Type B pancreatic cell (in vitro differentiated cells): ENCODE measurements around the gene CDK9. TPM values are rescaled to one million over a fixed set of nuclear protein-coding genes. Genes with fewer than 3 reads are reported as not detected.
A peak's percentile ranks its signal among the peaks of the same experiment; 100 is the strongest.
"Not testable (repeated sequence)": the region's sequence is repeated elsewhere in the genome, so short reads cannot be mapped to it uniquely, and the experiment has no call there.

ENCODE experiments used
- DNase-seq: peaks from one replicate; pipeline ENCODE4 v3.0.0; 2021; ENCODE audit warnings: mixed read lengths; ENCODE audit not compliant: unreplicated experiment; ENCODE audit errors: extremely low spot score
- H3K27ac Mint-ChIP-seq: 2 replicates; pipeline ENCODE4 v1.8.0; 2021; ENCODE audit warnings: mild to moderate bottlenecking, mixed read lengths
- H3K27me3 Mint-ChIP-seq: 2 replicates; pipeline ENCODE4 v1.8.0; 2021; ENCODE audit warnings: mixed read lengths
- H3K36me3 Mint-ChIP-seq: 2 replicates; pipeline ENCODE4 v1.8.0; 2021; ENCODE audit warnings: mixed read lengths
- H3K4me1 Mint-ChIP-seq: one replicate; pipeline ENCODE4 v1.8.0; 2021; ENCODE audit warnings: mixed read lengths; ENCODE audit not compliant: unreplicated experiment
- H3K4me3 Mint-ChIP-seq: 2 replicates; pipeline ENCODE4 v1.8.0; 2021; ENCODE audit warnings: mild to moderate bottlenecking, mixed read lengths
- H3K9me3 Mint-ChIP-seq: 2 replicates; pipeline ENCODE4 v1.8.0; 2021; ENCODE audit warnings: mixed read lengths
- CTCF ChIP-seq: fragments of 200-600 bp; sonication (generic); conservative IDR thresholded peaks from 2 replicates; pipeline ENCODE4 v1.5.0; 2021; ENCODE audit warnings: antibody characterized with exemption, mild to moderate bottlenecking
- total RNA-seq: library from RNA; stranded (reverse); gene quantifications from 2 replicates; pipeline ENCODE4 v1.2.1, GENCODE V29; 2021; ENCODE audit warnings: low replicate concordance

CDK9 gene
- total RNA-seq, 1 donor from 2014 or later = 77.3 TPM

- peaks cover 52% of the 10 kb centered on the region for H3K27me3 Mint-ChIP-seq
- DNase-seq = no peak
- H3K36me3 Mint-ChIP-seq = no peaks in the 10 kb centered on the region
- H3K4me1 Mint-ChIP-seq = peaks cover 3% of the 10 kb centered on the region
- H3K9me3 Mint-ChIP-seq = no peaks in the 10 kb centered on the region
- H3K27ac Mint-ChIP-seq = no peak overlapping the region
- H3K4me3 Mint-ChIP-seq = no peak overlapping the region
- TF ChIP-seq CTCF = no peak
Measured at GRCh38 chr9:127753622-127754021, 32.2 kb upstream of the CDK9 start.

DNA sequence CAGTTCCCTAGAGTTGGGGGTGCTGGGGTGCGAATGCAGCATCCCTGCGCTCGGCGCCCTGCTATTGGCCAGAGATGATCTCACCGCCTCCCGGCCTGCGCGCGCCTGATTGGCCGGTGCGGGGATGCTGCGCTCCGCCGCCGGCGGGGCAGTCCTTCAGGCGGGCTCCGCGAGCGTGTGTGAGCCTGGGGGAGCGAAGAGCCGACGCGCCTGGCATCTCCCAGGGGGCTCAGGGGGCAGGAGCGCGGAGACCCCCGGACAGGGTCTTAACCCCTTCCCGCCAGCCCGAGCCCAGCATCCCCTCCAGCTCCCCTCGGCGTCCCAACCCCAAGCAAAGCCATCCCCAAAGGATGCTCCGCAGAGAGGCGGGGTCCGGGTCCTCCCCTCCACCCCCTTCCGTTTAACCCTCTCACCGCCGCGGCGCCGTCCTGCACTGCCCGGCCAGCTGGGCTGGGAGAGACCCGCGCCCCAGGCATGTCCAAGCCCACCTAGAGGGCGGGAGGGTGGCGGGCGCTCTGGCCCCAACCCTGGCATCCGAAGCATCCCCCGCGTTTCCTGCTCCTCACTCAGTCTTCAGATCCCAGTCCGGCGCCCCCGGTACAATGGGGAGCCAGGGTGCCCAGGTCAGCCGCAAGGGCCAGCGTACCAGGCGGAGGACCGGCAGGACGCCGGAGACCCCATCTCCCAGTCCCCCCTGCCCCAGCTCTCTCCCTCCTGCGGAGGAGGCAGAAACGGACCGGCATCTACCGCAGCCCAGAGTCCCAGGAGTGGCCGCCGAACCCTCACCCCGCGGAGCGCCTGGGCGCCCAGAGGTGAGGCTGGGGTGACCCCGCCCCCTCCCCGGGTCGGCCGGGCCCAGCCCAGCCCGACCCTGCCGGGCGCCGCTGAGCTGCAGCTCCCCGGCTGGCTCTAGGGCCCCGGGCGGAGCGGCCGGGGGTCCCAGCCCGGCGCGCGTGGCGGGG, 31.5 kb upstream of the CDK9 start:
- Mint-ChIP-seq H3K27me3 (peaks cover 55% of the 10 kb centered on the region), H3K27ac (no peak overlapping the region), H3K4me1 (peaks cover 5% of the 10 kb centered on the region), H3K36me3 (no peaks in the 10 kb centered on the region), H3K4me3 (peak overlapping the region; percentile 47), H3K9me3 (no peaks in the 10 kb centered on the region)
- TF ChIP-seq CTCF = no peak
- DNase-seq = no peak

DNA sequence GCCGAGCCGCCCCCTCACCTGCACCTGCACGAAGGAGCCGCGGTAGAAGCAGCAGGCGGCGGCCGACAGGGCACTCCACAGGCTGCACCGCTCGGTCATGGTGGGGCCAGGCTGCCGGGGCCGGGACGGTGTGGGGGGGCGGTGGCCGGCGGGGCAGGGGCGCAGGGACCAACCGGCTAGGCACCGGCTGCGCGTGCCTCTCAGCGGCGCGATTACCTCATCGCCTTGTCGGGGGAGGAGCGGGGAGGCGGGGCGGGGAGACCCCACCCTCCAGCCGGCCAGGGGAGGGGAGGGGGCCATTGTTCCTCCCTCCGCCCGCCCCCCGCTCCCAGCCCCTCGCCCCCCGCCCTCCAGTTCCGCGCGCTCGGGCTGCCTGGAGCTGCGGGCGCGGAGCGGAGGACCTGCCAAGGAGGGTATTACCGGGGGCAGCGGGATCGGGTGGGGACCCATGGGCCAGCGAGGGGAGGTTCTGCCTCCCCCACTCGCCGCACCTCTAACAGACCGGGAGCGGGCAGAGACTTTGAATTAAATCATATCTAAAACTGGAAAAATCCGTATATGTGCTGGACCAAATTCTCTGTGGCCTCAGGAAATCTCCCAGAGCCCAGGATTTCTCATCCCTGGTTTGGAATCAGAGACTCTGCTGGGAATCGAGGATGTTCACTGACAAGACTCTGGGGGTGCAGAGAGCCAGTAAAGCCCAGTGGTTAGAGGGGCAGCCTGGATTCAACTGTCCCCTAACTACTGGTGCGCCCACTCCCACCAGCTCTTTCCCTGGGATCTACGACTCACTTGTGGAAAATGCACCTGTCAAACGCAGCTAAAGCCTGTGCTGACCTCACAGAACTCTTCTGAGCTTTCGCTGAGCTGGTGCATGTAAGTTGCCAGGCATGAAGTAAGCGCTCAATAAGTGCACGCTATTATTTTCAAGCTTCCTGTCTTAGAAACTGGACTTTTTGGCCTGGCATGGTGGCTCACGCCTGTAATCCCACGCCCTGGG, 30.5 kb upstream of the CDK9 start:
- no peak for TF ChIP-seq CTCF
- Mint-ChIP-seq H3K27ac (no peak overlapping the region), H3K9me3 (no peaks in the 10 kb centered on the region), H3K4me3 (peak overlapping the region; percentile 64), H3K4me1 (peaks cover 5% of the 10 kb centered on the region), H3K27me3 (peaks cover 54% of the 10 kb centered on the region), H3K36me3 (no peaks in the 10 kb centered on the region)
- DNase-seq = no peak

GRCh38 chr9:127756233-127756632, 29.6 kb upstream of the CDK9 start:
- Mint-ChIP-seq H3K27ac (no peak overlapping the region), H3K9me3 (no peaks in the 10 kb centered on the region), H3K36me3 (no peaks in the 10 kb centered on the region), H3K27me3 (peaks cover 53% of the 10 kb centered on the region), H3K4me3 (peak overlapping the region; percentile 64), H3K4me1 (peaks cover 5% of the 10 kb centered on the region)
- TF ChIP-seq CTCF = no peak
- DNase-seq = no peak

GRCh38 chr9:127756776-127757175, 29.1 kb upstream of the CDK9 start:
- not testable (repeated sequence) for H3K36me3 Mint-ChIP-seq, DNase-seq, H3K9me3 Mint-ChIP-seq, H3K4me3 Mint-ChIP-seq, H3K27ac Mint-ChIP-seq, H3K4me1 Mint-ChIP-seq
- peaks cover 50% of the 10 kb centered on the region for H3K27me3 Mint-ChIP-seq
